ENCODE results near the gene NTMT2.

Gene NTMT2

DNA sequence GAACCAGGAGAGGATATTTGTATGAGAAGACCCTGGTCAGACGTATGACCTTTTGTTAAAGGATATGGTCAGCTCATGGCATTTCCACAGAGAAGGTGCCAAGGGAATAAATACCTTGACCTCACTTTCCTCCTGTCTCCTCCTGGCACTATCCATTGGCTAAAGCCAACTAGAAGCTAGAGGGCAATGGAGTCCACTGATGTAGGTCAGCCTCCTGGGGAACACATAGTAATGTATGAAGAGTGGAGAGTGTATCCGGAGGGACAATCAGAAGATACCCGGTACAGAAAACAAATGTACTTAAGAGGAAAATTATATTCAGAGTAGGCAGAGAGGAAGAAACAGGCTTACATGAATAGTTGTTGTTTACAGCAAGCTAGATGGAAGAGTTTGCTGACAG, 698 bp upstream of the NTMT2 start:
- no peak for TF ChIP-seq CTCF (IDR thresholded peaks at IDR 0.05; ENCODE audit: low read depth, low read length)
- no peak for DNase-seq (ENCODE audit: extremely low read depth, low read depth)

DNA sequence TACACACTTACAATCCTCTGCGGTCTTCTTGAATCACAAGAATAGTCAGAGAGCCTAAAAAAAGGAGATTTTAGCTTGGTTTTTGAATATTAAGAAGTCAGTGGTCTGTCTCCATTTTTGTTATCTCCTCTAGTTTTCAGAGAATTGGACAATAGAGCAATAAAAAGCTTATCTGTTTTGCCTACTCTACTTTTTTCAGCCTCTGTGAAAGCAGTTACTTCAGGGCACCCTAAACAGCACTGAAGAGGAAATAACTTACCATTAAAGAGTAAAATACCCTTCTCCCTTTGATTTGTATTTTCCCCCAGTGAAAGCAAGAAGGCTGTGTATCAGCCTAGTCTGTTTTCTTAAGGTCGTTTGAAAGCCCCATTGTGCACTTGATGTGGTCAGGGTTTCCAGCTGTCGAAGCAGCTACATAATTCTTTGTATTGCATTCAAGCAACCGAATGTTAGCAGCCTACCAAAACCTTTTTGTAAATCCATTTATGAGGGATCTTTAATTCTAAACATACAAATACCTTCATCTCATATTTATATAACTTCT, 1.0 kb downstream of the NTMT2 start:
- DNase-seq (ENCODE audit: extremely low read depth, low read depth): no peak
- TF ChIP-seq CTCF (IDR thresholded peaks at IDR 0.05; ENCODE audit: low read depth, low read length): no peak

DNA sequence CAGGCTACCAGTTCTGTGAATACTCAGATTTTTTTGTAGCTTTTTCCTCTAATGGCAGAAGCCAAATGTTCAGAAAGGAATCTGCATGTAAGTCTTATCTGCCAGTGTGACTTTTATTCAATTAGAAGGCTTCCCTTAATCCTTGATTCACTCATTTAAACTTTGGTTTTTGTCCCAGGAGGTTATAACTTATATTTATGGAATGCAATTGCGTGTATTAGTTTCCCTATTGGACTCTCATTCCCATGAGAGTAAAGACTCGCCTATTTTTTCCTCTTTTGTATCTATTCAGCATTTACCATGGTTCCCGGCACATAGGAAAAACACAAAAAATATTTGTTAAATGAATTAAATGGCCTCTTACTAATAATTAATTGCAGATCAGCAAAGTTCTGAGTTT, 3.5 kb downstream of the NTMT2 start:
- no peak for TF ChIP-seq CTCF (IDR thresholded peaks at IDR 0.05; ENCODE audit: low read depth, low read length)
- DNase-seq (ENCODE audit: extremely low read depth, low read depth): no peak

- TF ChIP-seq CTCF (IDR thresholded peaks at IDR 0.05; ENCODE audit: low read depth, low read length): no peak
- DNase-seq (ENCODE audit: extremely low read depth, low read depth): no peak
Observed at GRCh38 chr1:170150016-170150415, 4.3 kb downstream of the NTMT2 start.

DNA sequence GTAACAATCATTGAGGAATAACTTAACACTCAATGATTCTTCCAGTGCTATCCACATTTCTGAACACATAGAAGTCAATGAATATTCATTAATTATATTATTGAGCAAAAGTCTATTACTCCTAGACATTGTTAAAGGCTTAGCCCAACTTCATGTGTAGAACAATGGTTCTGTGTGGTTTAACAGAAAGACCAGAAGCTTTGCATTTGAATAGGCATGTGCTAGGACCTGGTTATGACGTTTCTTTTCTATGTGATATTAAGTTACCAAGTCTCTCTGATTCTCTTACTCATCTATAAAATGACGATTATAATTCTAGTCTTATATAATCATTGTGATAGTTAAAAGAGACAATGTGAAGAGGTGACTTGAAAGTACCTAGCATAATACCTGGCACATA, 5.2 kb downstream of the NTMT2 start:
- no peak for TF ChIP-seq CTCF (IDR thresholded peaks at IDR 0.05; ENCODE audit: low read depth, low read length)
- DNase-seq (ENCODE audit: extremely low read depth, low read depth): no peak

DNA sequence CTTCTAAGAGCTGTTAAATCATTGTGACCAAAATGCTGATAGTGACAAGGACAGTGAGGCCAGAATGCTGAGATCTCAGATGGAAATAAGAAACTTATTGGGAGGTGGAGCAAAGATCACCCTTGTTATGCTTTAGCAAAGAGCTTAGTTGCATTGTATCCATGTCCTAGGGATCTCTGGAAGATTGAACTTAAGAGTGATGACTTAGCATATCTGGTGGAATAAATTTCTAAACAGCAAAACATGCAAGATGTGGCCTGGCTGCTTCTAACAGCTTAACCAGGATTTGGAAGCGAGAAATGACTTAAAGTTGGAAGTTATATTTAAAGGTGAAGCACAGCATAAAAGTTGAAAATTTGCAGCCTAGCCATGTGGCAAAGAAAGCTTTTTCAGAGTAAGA, 7.7 kb downstream of the NTMT2 start:
- no peak for TF ChIP-seq CTCF (IDR thresholded peaks at IDR 0.05; ENCODE audit: low read depth, low read length)
- DNase-seq (ENCODE audit: extremely low read depth, low read depth): no peak

GRCh38 chr1:170155055-170155454, 9.3 kb downstream of the NTMT2 start:
- no peak for TF ChIP-seq CTCF (IDR thresholded peaks at IDR 0.05; ENCODE audit: low read depth, low read length)
- no peak for DNase-seq (ENCODE audit: extremely low read depth, low read depth)

Data from AG09319 (cell line).